ENCODE measurements around the gene GCLC.

The GCLC gene

GRCh38 chr6:53514677-53515076 lies 30.2 kb downstream of the GCLC start:
- no peak for TF ChIP-seq KLF10 (tag by site-specific recombination; IDR thresholded peaks at IDR 0.05)
- no peak for TF ChIP-seq ZNF302 (tag by site-specific recombination; IDR thresholded peaks at IDR 0.05; ENCODE audit: low read depth)
- no peak for TF ChIP-seq ZNF174 (tag by site-specific recombination; IDR thresholded peaks at IDR 0.05)

GRCh38 chr6:53513519-53513966 lies 31.4 kb downstream of the GCLC start:
- ChIA-PET POLR2A (no interaction called here), CTCF (interaction anchor here (0.6 to 4.2 kb wide), 10 partner anchors 13 to 1930 kb away, joined by 3 to 26 read pairs (median 5); partner anchors contain the start of gene GCLC)
- TF ChIP-seq CTCF (tag by site-specific recombination; IDR thresholded peaks at IDR 0.05) (no peak), ZNF24 (tag by site-specific recombination; IDR thresholded peaks at IDR 0.05) (no peak), ZNF585B (tag by site-specific recombination; IDR thresholded peaks at IDR 0.05) (no peak), YY1 (tag by site-specific recombination; IDR thresholded peaks at IDR 0.05) (no peak), PRDM10 (tag by site-specific recombination; IDR thresholded peaks at IDR 0.05) (no peak), ZNF157 (tag by site-specific recombination; IDR thresholded peaks at IDR 0.05) (no peak), ZFP3 (tag by site-specific recombination; IDR thresholded peaks at IDR 0.05; ENCODE audit: low read depth) (no peak), ZNF292 (tag by site-specific recombination; IDR thresholded peaks at IDR 0.05; ENCODE audit: borderline replicate concordance, low read depth) (no peak), ZNF211 (tag by site-specific recombination; IDR thresholded peaks at IDR 0.05; ENCODE audit: low read depth) (no peak), ZNF521 (tag by site-specific recombination; IDR thresholded peaks at IDR 0.05) (no peak), ZEB2 (tag by site-specific recombination; IDR thresholded peaks at IDR 0.05) (no peak), ZNF423 (tag by site-specific recombination; IDR thresholded peaks at IDR 0.05) (no peak)
- no peak overlapping the region for H3K27ac ChIP-seq (ENCODE audit: extremely low read depth, low read depth, low read length)
- H3K4me1 ChIP-seq (ENCODE audit: control insufficient read depth, insufficient read depth, low read length) = no peaks in the 10 kb centered on the region
- no peak overlapping the region for H3K4me3 ChIP-seq (ENCODE audit: low read depth, low read length)
- H3K36me3 ChIP-seq (ENCODE audit: control insufficient read depth in 2 of 2, insufficient read depth in 1 of 2, low read length in 2 of 2) = peaks cover 14 to 64% of the 10 kb centered on the region in 2 experiments
- no peaks in the 10 kb centered on the region for H3K9me3 ChIP-seq (ENCODE audit: control insufficient read depth, insufficient read depth, low read depth, low read length)

More at GRCh38 chr6:53514677-53515076, 30.2 kb downstream of the GCLC start:
- H3K27ac ChIP-seq (ENCODE audit: extremely low read depth, low read depth, low read length) = no peak overlapping the region
- H3K4me3 ChIP-seq (ENCODE audit: low read depth, low read length) = no peak overlapping the region
- POLR2A ChIA-PET = no interaction called here
- H3K9me3 ChIP-seq (ENCODE audit: control insufficient read depth, insufficient read depth, low read depth, low read length) = no peaks in the 10 kb centered on the region
- peaks cover 14 to 59% of the 10 kb centered on the region in 2 experiments for H3K36me3 ChIP-seq (ENCODE audit: control insufficient read depth in 2 of 2, insufficient read depth in 1 of 2, low read length in 2 of 2)
- no peaks in the 10 kb centered on the region for H3K4me1 ChIP-seq (ENCODE audit: control insufficient read depth, insufficient read depth, low read length)
- CTCF ChIA-PET = interaction anchor here (0.5 to 1.5 kb wide), 4 partner anchors 30 to 981 kb away, joined by 3 to 7 read pairs (median 4); no protein-coding TSS in a partner anchor

GRCh38 chr6:53513056-53513455 lies 31.8 kb downstream of the GCLC start:
- no peaks in the 10 kb centered on the region for H3K4me1 ChIP-seq (ENCODE audit: control insufficient read depth, insufficient read depth, low read length)
- ChIA-PET CTCF (interaction anchor here (0.9 to 4.2 kb wide), 8 partner anchors 13 to 443 kb away, joined by 3 to 26 read pairs (median 4); partner anchors contain the start of gene GCLC), POLR2A (no interaction called here)
- no peaks in the 10 kb centered on the region for H3K9me3 ChIP-seq (ENCODE audit: control insufficient read depth, insufficient read depth, low read depth, low read length)
- H3K36me3 ChIP-seq (ENCODE audit: control insufficient read depth in 2 of 2, insufficient read depth in 1 of 2, low read length in 2 of 2) = peaks cover 17 to 69% of the 10 kb centered on the region in 2 experiments
- no peak overlapping the region for H3K4me3 ChIP-seq (ENCODE audit: low read depth, low read length)
- H3K27ac ChIP-seq (ENCODE audit: extremely low read depth, low read depth, low read length) = no peak overlapping the region
- TF ChIP-seq ZNF362 (tag by site-specific recombination; IDR thresholded peaks at IDR 0.05) = no peak
- TF ChIP-seq ZNF701 (tag by site-specific recombination; IDR thresholded peaks at IDR 0.05) = no peak
- no peak for TF ChIP-seq ZNF626 (tag by site-specific recombination; IDR thresholded peaks at IDR 0.05)
- TF ChIP-seq SETDB1 (IDR thresholded peaks at IDR 0.05; ENCODE audit: insufficient read length, low read length) = no peak
- TF ChIP-seq FEZF1 (tag by site-specific recombination; IDR thresholded peaks at IDR 0.05) = no peak
- no peak for TF ChIP-seq ZSCAN30 (tag by site-specific recombination; IDR thresholded peaks at IDR 0.05)
- no peak for TF ChIP-seq ZNF785 (tag by site-specific recombination; IDR thresholded peaks at IDR 0.05)
- TF ChIP-seq ZSCAN4 (tag by site-specific recombination; IDR thresholded peaks at IDR 0.05) = no peak
- no peak for TF ChIP-seq ZNF114 (tag by site-specific recombination; IDR thresholded peaks at IDR 0.05)
- no peak for TF ChIP-seq ZNF654 (tag by site-specific recombination; IDR thresholded peaks at IDR 0.05; ENCODE audit: low read depth)
